Activated T-helper 1 cell treated with anti-CD3 and anti-CD28 coated beads, Interleukin-2, amount 50 U/mL, for 16 hours (primary cell): ENCODE data around the gene GDI2.
"Not testable (repeated sequence)": the region's sequence is repeated elsewhere in the genome, so short reads cannot be mapped to it uniquely, and the experiment has no call there.

Experiments
- DNase-seq, 2 donors: peaks; one replicate each; pipeline ENCODE4 v3.0.0-alpha.2; 2020; ENCODE audit warnings: low read depth in 1 of 2, low spot score in 1 of 2

The GDI2 gene

GRCh38 chr10:5828725-5829124, 15.5 kb upstream of the GDI2 start:
- no peak for DNase-seq

GRCh38 chr10:5827841-5828240, 14.6 kb upstream of the GDI2 start:
- DNase-seq: no peak

- not testable (repeated sequence) for DNase-seq
Measured at GRCh38 chr10:5826511-5826910, 13.3 kb upstream of the GDI2 start.

GRCh38 chr10:5818894-5819293, 5.7 kb upstream of the GDI2 start:
- no peak for DNase-seq

GRCh38 chr10:5818048-5818331, 4.8 kb upstream of the GDI2 start:
- DNase-seq: no peak

GRCh38 chr10:5817322-5818047, 4.3 kb upstream of the GDI2 start:
- no peak for DNase-seq

GRCh38 chr10:5816170-5816569, 2.9 kb upstream of the GDI2 start:
- no peak for DNase-seq

- no peak for DNase-seq
Measured at GRCh38 chr10:5814110-5815107, 1.2 kb upstream of the GDI2 start.

GRCh38 chr10:5813091-5813340, 218 bp downstream of the GDI2 start:
- DNase-seq: no peak

- DNase-seq: peak; percentile 13 to 32
Measured at GRCh38 chr10:5812283-5813090, 747 bp downstream of the GDI2 start.

- DNase-seq: no peak
Measured at GRCh38 chr10:5811387-5811821, 1.8 kb downstream of the GDI2 start.

GRCh38 chr10:5810225-5810624, 3.0 kb downstream of the GDI2 start:
- no peak for DNase-seq

- DNase-seq: no peak
Measured at GRCh38 chr10:5809527-5810154, 3.6 kb downstream of the GDI2 start.

GRCh38 chr10:5808783-5809392, 4.3 kb downstream of the GDI2 start:
- DNase-seq: not testable (repeated sequence)

- no peak for DNase-seq
Measured at GRCh38 chr10:5806745-5807144, 6.5 kb downstream of the GDI2 start.

- DNase-seq: no peak
Measured at GRCh38 chr10:5805711-5806110, 7.5 kb downstream of the GDI2 start.

- DNase-seq: no peak
Measured at GRCh38 chr10:5805260-5805659, 8.0 kb downstream of the GDI2 start.

- no peak for DNase-seq
Measured at GRCh38 chr10:5804386-5804785, 8.8 kb downstream of the GDI2 start.

GRCh38 chr10:5800782-5801181, 12.5 kb downstream of the GDI2 start:
- DNase-seq: no peak

- no peak for DNase-seq
Measured at GRCh38 chr10:5794236-5794635, 19.0 kb downstream of the GDI2 start.

- DNase-seq: no peak
Measured at GRCh38 chr10:5789626-5790025, 23.6 kb downstream of the GDI2 start.
